OCI-LY1 (cell line): ENCODE data around the gene ZNF292.
"Not testable (repeated sequence)": the region's sequence is repeated elsewhere in the genome, so short reads cannot be mapped to it uniquely, and the experiment has no call there.

Source experiments
- H2AFZ ChIP-seq: fragments of 200-600 bp; sonication (generic), shearing (Covaris generic); 2 replicates; pipeline ENCODE4 v1.6.0; 2014; ENCODE audit warnings: antibody characterized with exemption, mild to moderate bottlenecking, low read length
- H3F3A ChIP-seq: fragments of 200-600 bp; sonication (generic), shearing (Covaris generic); 2 replicates; pipeline ENCODE4 v1.6.0; 2014; ENCODE audit warnings: mild to moderate bottlenecking, antibody characterized with exemption, low read length, moderate library complexity; ENCODE audit not compliant: insufficient read depth
- H3K27ac ChIP-seq: fragments of 200-600 bp; sonication (generic); 2 replicates; pipeline ENCODE4 v1.5.1; 2014; ENCODE audit warnings: low read length, mixed run types, mild to moderate bottlenecking, low read depth; ENCODE audit not compliant: poor library complexity, severe bottlenecking
- H3K27me3 ChIP-seq: fragments of 200-600 bp; sonication (generic); 2 replicates; pipeline ENCODE4 v1.6.0; 2014; ENCODE audit warnings: antibody characterized with exemption, mild to moderate bottlenecking, low read length, moderate library complexity; ENCODE audit not compliant: insufficient read depth
- H3K36me3 ChIP-seq: fragments of 200-600 bp; sonication (generic); 2 replicates; pipeline ENCODE4 v1.6.1; 2014; ENCODE audit warnings: mild to moderate bottlenecking, antibody characterized with exemption, low read length, moderate library complexity, mixed read lengths; ENCODE audit not compliant: insufficient read depth
- H3K4me1 ChIP-seq: fragments of 200-600 bp; sonication (generic); 2 replicates; pipeline ENCODE4 v1.5.1; 2014; ENCODE audit warnings: mild to moderate bottlenecking, low read length, moderate library complexity; ENCODE audit not compliant: insufficient read depth, severe bottlenecking
- H3K4me2 ChIP-seq: fragments of 200-600 bp; sonication (generic), shearing (Covaris generic); 2 replicates; pipeline ENCODE4 v1.6.1; 2014; ENCODE audit warnings: low read length
- H3K4me3 ChIP-seq: fragments of 200-600 bp; sonication (generic); 2 replicates; pipeline ENCODE4 v1.5.1; 2014; ENCODE audit warnings: low read length, low read depth, mild to moderate bottlenecking, mixed read lengths; ENCODE audit not compliant: poor library complexity, severe bottlenecking
- H3K79me2 ChIP-seq: fragments of 200-600 bp; shearing (Covaris generic); 2 replicates; pipeline ENCODE4 v1.6.1; 2016; ENCODE audit warnings: mixed run types, low read length, mixed read lengths; ENCODE audit not compliant: insufficient read depth
- H3K9ac ChIP-seq: fragments of 200-600 bp; sonication (generic), shearing (Covaris generic); 2 replicates; pipeline ENCODE4 v1.6.1; 2014; ENCODE audit warnings: mild to moderate bottlenecking, low read length, mixed read lengths
- H3K9me2 ChIP-seq: fragments of 200-600 bp; sonication (generic), shearing (Covaris generic); 2 replicates; pipeline ENCODE4 v1.6.1; 2014; ENCODE audit warnings: low read depth, mild to moderate bottlenecking, low read length, mixed read lengths
- H3K9me3 ChIP-seq: fragments of 200-600 bp; shearing (Covaris generic); 2 replicates; pipeline ENCODE4 v1.6.1; 2014; ENCODE audit warnings: low read length, mixed read lengths
- H4K20me1 ChIP-seq: fragments of 200-600 bp; sonication (generic), shearing (Covaris generic); 2 replicates; pipeline ENCODE4 v1.6.0; 2016; ENCODE audit warnings: mild to moderate bottlenecking, low read length; ENCODE audit not compliant: insufficient read depth
- CTCF ChIP-seq: fragments of 200-600 bp; sonication (generic), shearing (Covaris generic); IDR thresholded peaks from 2 replicates; pipeline ENCODE4 v1.5.1; 2017; ENCODE audit warnings: mild to moderate bottlenecking, antibody characterized with exemption, low read length, moderate library complexity, mixed read lengths
- EZH2 ChIP-seq: fragments of 200-600 bp; sonication (generic), shearing (Covaris generic); IDR thresholded peaks from 2 replicates; pipeline ENCODE4 v1.8.0; 2017; ENCODE audit warnings: borderline replicate concordance, mixed run types, mild to moderate bottlenecking, antibody characterized with exemption, low read length, moderate library complexity, mixed read lengths

Gene ZNF292

GRCh38 chr6:87196275-87196842 lies 41.0 kb downstream of the ZNF292 start:
- no peak for TF ChIP-seq CTCF
- no peak for TF ChIP-seq EZH2
- Histone ChIP-seq H3K9me2 (no peaks in the 10 kb centered on the region), H3K4me2 (no peak overlapping the region), H3K4me1 (no peaks in the 10 kb centered on the region), H4K20me1 (no peaks in the 10 kb centered on the region), H3K79me2 (peaks cover 93% of the 10 kb centered on the region), H2AFZ (no peak overlapping the region), H3F3A (no peaks in the 10 kb centered on the region), H3K9me3 (no peaks in the 10 kb centered on the region), H3K9ac (no peak overlapping the region), H3K4me3 (no peak overlapping the region), H3K36me3 (0 out of 2 replicates have a peak, but pooled peaks cover under 1% of the 10 kb centered on the region), H3K27ac (no peak overlapping the region), H3K27me3 (no peaks in the 10 kb centered on the region)

GRCh38 chr6:87197547-87197946 lies 42.2 kb downstream of the ZNF292 start:
- Histone ChIP-seq H3K4me1 (no peaks in the 10 kb centered on the region), H3K79me2 (peaks cover 93% of the 10 kb centered on the region), H3K9me3 (no peaks in the 10 kb centered on the region), H3K27ac (no peak overlapping the region), H3K36me3 (no peaks in the 10 kb centered on the region), H3K4me2 (no peak overlapping the region), H3K27me3 (no peaks in the 10 kb centered on the region), H2AFZ (no peak overlapping the region), H4K20me1 (no peaks in the 10 kb centered on the region), H3K9me2 (no peaks in the 10 kb centered on the region), H3K4me3 (no peak overlapping the region), H3K9ac (no peak overlapping the region), H3F3A (no peaks in the 10 kb centered on the region)
- TF ChIP-seq CTCF = no peak
- no peak for TF ChIP-seq EZH2

- H3K4me2 ChIP-seq, H3K4me3 ChIP-seq, H3K27ac ChIP-seq, H3F3A ChIP-seq, H3K9me2 ChIP-seq, H4K20me1 ChIP-seq, H3K9me3 ChIP-seq, H3K27me3 ChIP-seq, H3K4me1 ChIP-seq, H3K36me3 ChIP-seq, H3K9ac ChIP-seq, H2AFZ ChIP-seq: not testable (repeated sequence)
- peaks cover 90% of the 10 kb centered on the region for H3K79me2 ChIP-seq
Measured at GRCh38 chr6:87198022-87198810, 42.9 kb downstream of the ZNF292 start.
